ENCODE data around the gene MYLK4.

Gene MYLK4

GRCh38 chr6:2750832-2751231 lies at the start of gene MYLK4:
TSS of gene MYLK4 (minus strand) at chr6:2750922. CDS start at chr6:2749294, 1,628 bp downstream.
- DNase-seq = no peak

GRCh38 chr6:2799936-2800527 lies 49.3 kb upstream of the MYLK4 start:
- DNase-seq = no peak

GRCh38 chr6:2798586-2799134 lies 47.9 kb upstream of the MYLK4 start:
- DNase-seq = no peak

- no peak for DNase-seq
Observed at GRCh38 chr6:2797564-2798031, 46.9 kb upstream of the MYLK4 start.

GRCh38 chr6:2796861-2797260 lies 46.1 kb upstream of the MYLK4 start:
- DNase-seq = no peak

GRCh38 chr6:2795956-2796355 lies 45.2 kb upstream of the MYLK4 start:
- no peak for DNase-seq

- no peak for DNase-seq
Observed at GRCh38 chr6:2795162-2795561, 44.4 kb upstream of the MYLK4 start.

GRCh38 chr6:2794171-2794730 lies 43.5 kb upstream of the MYLK4 start:
- DNase-seq = no peak

GRCh38 chr6:2793534-2794151 lies 42.9 kb upstream of the MYLK4 start:
- no peak for DNase-seq

- DNase-seq = no peak
Observed at GRCh38 chr6:2792330-2793110, 41.8 kb upstream of the MYLK4 start.

GRCh38 chr6:2791450-2791974 lies 40.8 kb upstream of the MYLK4 start:
- no peak for DNase-seq

GRCh38 chr6:2790588-2791449 lies 40.1 kb upstream of the MYLK4 start:
- DNase-seq = peak; percentile 21

GRCh38 chr6:2786269-2786668 lies 35.5 kb upstream of the MYLK4 start:
- DNase-seq = no peak

GRCh38 chr6:2784930-2785329 lies 34.2 kb upstream of the MYLK4 start:
- no peak for DNase-seq

GRCh38 chr6:2784061-2784460 lies 33.3 kb upstream of the MYLK4 start:
- DNase-seq = no peak

GRCh38 chr6:2783188-2783963 lies 32.7 kb upstream of the MYLK4 start:
- DNase-seq = no peak

- DNase-seq = no peak
Observed at GRCh38 chr6:2782825-2783187, 32.1 kb upstream of the MYLK4 start.

GRCh38 chr6:2782356-2782708 lies 31.6 kb upstream of the MYLK4 start:
- no peak for DNase-seq

GRCh38 chr6:2781685-2782355 lies 31.1 kb upstream of the MYLK4 start:
- DNase-seq = no peak

- no peak for DNase-seq
Observed at GRCh38 chr6:2780102-2780737, 29.5 kb upstream of the MYLK4 start.

All from T1000 (cell line).